GM19467 (cell line): ENCODE data around the gene KCNIP1.

ENCODE experiments used
- ATAC-seq: cut with Tn5 transposase; IDR thresholded peaks from one replicate; pipeline ENCODE4 v1.9.1; 2021; ENCODE audit warnings: mild to moderate bottlenecking, moderate library complexity; ENCODE audit not compliant: unreplicated experiment

Gene KCNIP1

GRCh38 chr5:170508036-170508435 is 4.2 kb downstream of the KCNIP1 start:
- ATAC-seq = no peak

- ATAC-seq = no peak
These were observed 5.0 kb downstream of the KCNIP1 start for GRCh38 chr5:170508660-170509347.

- ATAC-seq = no peak
These were observed 5.5 kb downstream of the KCNIP1 start for GRCh38 chr5:170509348-170509660.

GRCh38 chr5:170510126-170510525 is 6.3 kb downstream of the KCNIP1 start:
- no peak for ATAC-seq

- ATAC-seq = no peak
These were observed 6.7 kb downstream of the KCNIP1 start for GRCh38 chr5:170510559-170510958.

GRCh38 chr5:170511551-170512258 is 7.9 kb downstream of the KCNIP1 start:
- ATAC-seq = no peak

GRCh38 chr5:170513856-170514525 is 10.2 kb downstream of the KCNIP1 start:
- no peak for ATAC-seq

- no peak for ATAC-seq
These were observed 13.6 kb downstream of the KCNIP1 start for GRCh38 chr5:170517411-170517810.

- ATAC-seq = no peak
These were observed 14.5 kb downstream of the KCNIP1 start for GRCh38 chr5:170518277-170518676.

GRCh38 chr5:170519549-170519948 is 15.7 kb downstream of the KCNIP1 start:
- ATAC-seq = no peak

- ATAC-seq = no peak
These were observed 16.6 kb downstream of the KCNIP1 start for GRCh38 chr5:170520372-170520771.

GRCh38 chr5:170522211-170523141 is 18.7 kb downstream of the KCNIP1 start:
- ATAC-seq = no peak

GRCh38 chr5:170523142-170523551 is 19.3 kb downstream of the KCNIP1 start:
- ATAC-seq = no peak

- ATAC-seq = no peak
These were observed 20.0 kb downstream of the KCNIP1 start for GRCh38 chr5:170523830-170524229.

- ATAC-seq = no peak
These were observed 20.8 kb downstream of the KCNIP1 start for GRCh38 chr5:170524576-170524975.

GRCh38 chr5:170525470-170526211 is 21.8 kb downstream of the KCNIP1 start:
- ATAC-seq = no peak

- no peak for ATAC-seq
These were observed 24.2 kb downstream of the KCNIP1 start for GRCh38 chr5:170527991-170528390.

GRCh38 chr5:170528976-170529375 is 25.2 kb downstream of the KCNIP1 start:
- ATAC-seq = no peak

- ATAC-seq = no peak
These were observed 29.1 kb downstream of the KCNIP1 start for GRCh38 chr5:170532935-170533334.

- ATAC-seq = no peak
These were observed 29.6 kb downstream of the KCNIP1 start for GRCh38 chr5:170533383-170533782.
